HCT116 (cell line): ENCODE data around the gene TNFAIP8. TPM values are rescaled to one million over a fixed set of nuclear protein-coding genes. Genes with fewer than 3 reads are reported as not detected.

ENCODE experiments used
- ATAC-seq: fragments of 200-7000 bp; cut with Tn5 transposase; 2 replicates; pipeline ENCODE4 v1.9.1; 2020; ENCODE audit warnings: mild to moderate bottlenecking, moderate library complexity
- BruUV-seq: library from RNA; stranded (reverse); fragments of 400-500 nt; replicated peaks from 2 replicates; lab custom pipeline; 2021; lab: Mats Ljungman, UMichigan
- CTCF ChIA-PET: fragments of 300-600 bp; sonication (Branson Sonifier 250); formaldehyde crosslinking; loops from one replicate; lab custom pipeline; 2021; ENCODE audit warnings: antibody characterized with exemption; lab: Charles Lee
- POLR2A ChIA-PET: fragments of 300-600, 350-600 bp; sonication (Branson Sonifier 250); formaldehyde crosslinking; loops from one replicate; lab custom pipeline; 2021; ENCODE audit warnings: antibody characterized with exemption; lab: Charles Lee
- RAD21 ChIA-PET, 2 experiments: fragments of 300-600 bp; sonication (Branson Sonifier 250); formaldehyde crosslinking; loops; one replicate each; lab custom pipeline; 2023; ENCODE audit warnings: low total read pairs in 2 of 2; ENCODE audit not compliant: uncharacterized antibody in 2 of 2, unreplicated experiment in 2 of 2, low non-redundant PET in 1 of 2; lab: Charles Lee
- DNase-seq: peaks from one replicate; pipeline ENCODE4 v3.0.0-alpha.2; 2010; ENCODE audit warnings: low read depth, low spot score
- H2AFZ ChIP-seq: fragments of 200-600 bp; shearing (Covaris generic), sonication (generic); 2 replicates; pipeline ENCODE4 v1.6.1; 2017; ENCODE audit warnings: low read depth, mixed run types, mixed read lengths, antibody characterized with exemption, low read length; ENCODE audit not compliant: poor library complexity, severe bottlenecking
- H3K27ac ChIP-seq: 2 replicates; pipeline ENCODE4 v1.5.1; 2012; ENCODE audit warnings: low read depth, low read length
- H3K27me3 ChIP-seq: fragments of 200-600 bp; sonication (generic); 2 replicates; pipeline ENCODE4 v1.6.1; 2016; ENCODE audit warnings: mixed run types, low read length, mixed read lengths; ENCODE audit not compliant: insufficient read depth
- H3K36me3 ChIP-seq, 2 experiments: fragments of 200-500 bp in 1 of 2; fragments of 200-600 bp in 1 of 2; sonication (Bioruptor generic) in 1 of 2; sonication (generic) in 1 of 2; 2 replicates each; pipeline versions ENCODE4 v1.5.1 to v1.6.1; 2014 to 2016; ENCODE audit warnings: low read length in 2 of 2, inconsistent platforms in 1 of 2, mixed read lengths in 1 of 2, mixed run types in 1 of 2; ENCODE audit not compliant: insufficient read depth in 2 of 2, control insufficient read depth in 1 of 2
- H3K4me1 ChIP-seq, 2 experiments: fragments of 200-600 bp in 1 of 2; sonication (generic) in 1 of 2; 2 replicates each; pipeline versions ENCODE4 v1.5.1 to v1.6.1; 2012 to 2017; ENCODE audit warnings: low read length in 2 of 2, inconsistent platforms in 1 of 2, mild to moderate bottlenecking in 1 of 2, mixed read lengths in 1 of 2, mixed run types in 1 of 2, moderate library complexity in 1 of 2; ENCODE audit not compliant: insufficient read depth in 2 of 2, control insufficient read depth in 1 of 2
- H3K4me2 ChIP-seq: fragments of 200-600 bp; sonication (generic); 2 replicates; pipeline ENCODE4 v1.6.1; 2017; ENCODE audit warnings: mixed run types, low read length, mixed read lengths
- H3K4me3 ChIP-seq, 2 experiments: fragments of 200-600 bp in 1 of 2; sonication (generic) in 1 of 2; replicated peaks in 1 of 2; 2 replicates each; pipeline ENCODE4 v1.5.1; 2011 to 2016; ENCODE audit warnings: low read length in 2 of 2, control low read depth in 1 of 2, low read depth in 1 of 2, mild to moderate bottlenecking in 1 of 2, mixed read lengths in 1 of 2, mixed run types in 1 of 2
- H3K79me2 ChIP-seq: fragments of 200-600 bp; sonication (generic); 2 replicates; pipeline ENCODE4 v1.6.1; 2017; ENCODE audit warnings: mild to moderate bottlenecking, mixed run types, low read length, moderate library complexity, mixed read lengths; ENCODE audit not compliant: insufficient read depth
- H3K9ac ChIP-seq: fragments of 200-600 bp; sonication (generic); 2 replicates; pipeline ENCODE4 v1.6.1; 2016; ENCODE audit warnings: low read length, mixed read lengths
- H3K9me2 ChIP-seq: fragments of 200-600 bp; sonication (generic), shearing (Covaris generic); 2 replicates; pipeline ENCODE4 v1.6.1; 2017; ENCODE audit warnings: mixed run types, mild to moderate bottlenecking, moderate library complexity; ENCODE audit not compliant: insufficient read depth
- H3K9me3 ChIP-seq, 2 experiments: fragments of 200-500 bp in 1 of 2; fragments of 200-600 bp in 1 of 2; sonication (Bioruptor generic) in 1 of 2; sonication (generic) in 1 of 2; 2 replicates each; pipeline ENCODE4 v1.6.1; 2014 to 2017; ENCODE audit warnings: low read length in 2 of 2, mixed read lengths in 2 of 2, inconsistent platforms in 1 of 2, low read depth in 1 of 2, mild to moderate bottlenecking in 1 of 2, mixed run types in 1 of 2, moderate library complexity in 1 of 2; ENCODE audit not compliant: control insufficient read depth in 1 of 2, insufficient read depth in 1 of 2
- H4K20me1 ChIP-seq: fragments of 200-600 bp; sonication (generic), shearing (Covaris generic); 2 replicates; pipeline ENCODE4 v1.6.1; 2017; ENCODE audit warnings: mixed run types, mild to moderate bottlenecking, moderate library complexity; ENCODE audit not compliant: insufficient read depth
- CBX3 ChIP-seq: IDR thresholded peaks from 2 replicates; pipeline ENCODE4 v1.6.1; 2012; ENCODE audit warnings: low read depth
- CTCF ChIP-seq, 3 experiments: fragments of 200-600 bp in 1 of 3; sonication (generic) in 1 of 3; IDR thresholded peaks in 2 of 3; conservative IDR thresholded peaks in 1 of 3; 2 replicates each; pipeline ENCODE4 v1.5.1; 2012 to 2017; ENCODE audit warnings: low read depth in 2 of 3, low read length in 2 of 3, antibody characterized with exemption in 1 of 3, borderline replicate concordance in 1 of 3, control low read depth in 1 of 3, mild to moderate bottlenecking in 1 of 3, mixed read lengths in 1 of 3, mixed run types in 1 of 3, moderate library complexity in 1 of 3; ENCODE audit not compliant: insufficient read depth in 1 of 3
- EZH2 ChIP-seq: fragments of 200-600 bp; sonication (generic); IDR thresholded peaks from 2 replicates; pipeline ENCODE4 v1.6.1; 2017; ENCODE audit warnings: antibody characterized with exemption, mixed run types
- EZH2phosphoT487 ChIP-seq: fragments of 200-600 bp; IDR thresholded peaks from 2 replicates; pipeline ENCODE4 v1.6.1; 2018; ENCODE audit warnings: antibody characterized with exemption, borderline replicate concordance
- MAX ChIP-seq: IDR thresholded peaks from 2 replicates; pipeline ENCODE4 v1.6.1; 2012
- POLR2A ChIP-seq: IDR thresholded peaks from 2 replicates; pipeline ENCODE4 v1.7.0; 2011; ENCODE audit warnings: borderline replicate concordance; ENCODE audit not compliant: insufficient read depth, insufficient read length; ENCODE audit errors: extremely low read depth
- POLR2AphosphoS5 ChIP-seq: IDR thresholded peaks from 2 replicates; pipeline ENCODE4 v1.6.1; 2011; ENCODE audit warnings: mild to moderate bottlenecking, low read depth, low read length, moderate library complexity
- RAD21 ChIP-seq: IDR thresholded peaks from 2 replicates; pipeline ENCODE4 v1.6.1; 2012; ENCODE audit warnings: low read depth, mild to moderate bottlenecking
- REST ChIP-seq: IDR thresholded peaks from 2 replicates; pipeline ENCODE4 v1.6.1; 2012; ENCODE audit warnings: low read depth
- SP1 ChIP-seq: IDR thresholded peaks from 2 replicates; pipeline ENCODE4 v1.6.1; 2012; ENCODE audit warnings: low read depth
- SRF ChIP-seq: IDR thresholded peaks from 2 replicates; pipeline ENCODE4 v1.6.1; 2012; ENCODE audit warnings: low read depth
- TCF7L2 ChIP-seq: IDR thresholded peaks from 2 replicates; pipeline ENCODE4 v1.7.0; 2011; ENCODE audit warnings: borderline replicate concordance, inconsistent platforms; ENCODE audit not compliant: insufficient read depth, insufficient read length; ENCODE audit errors: extremely low read depth
- YY1 ChIP-seq: IDR thresholded peaks from 2 replicates; pipeline ENCODE4 v1.6.1; 2011; ENCODE audit warnings: low read length, low read depth, moderate library complexity, mild to moderate bottlenecking; ENCODE audit not compliant: insufficient replicate concordance; ENCODE audit errors: extremely low read depth
- ZBTB33 ChIP-seq: IDR thresholded peaks from 2 replicates; pipeline ENCODE4 v1.6.1; 2011; ENCODE audit warnings: mild to moderate bottlenecking, low read length, moderate library complexity; ENCODE audit not compliant: insufficient replicate concordance; ENCODE audit errors: extremely low read depth
- ZFX ChIP-seq: fragments of 450-650 bp; IDR thresholded peaks from 2 replicates; pipeline ENCODE4 v1.6.1; 2017
- ZNF274 ChIP-seq: fragments of 200-500 bp; sonication (Bioruptor generic); IDR thresholded peaks from 2 replicates; pipeline ENCODE4 v1.6.1; 2014; ENCODE audit warnings: mild to moderate bottlenecking, low read depth, low read length, inconsistent platforms
- intact Hi-C: fragments of 100-400 bp; cut with micrococcal nuclease; formaldehyde crosslinking; loops from 2 replicates; pipeline ENCODE4 v1.10.0; 2022
- total RNA-seq: library from RNA; stranded (reverse); gene quantifications from one replicate; pipeline ENCODE4 v1.2.1, GENCODE V29; 2021; ENCODE audit not compliant: unreplicated experiment

TNFAIP8 gene
- total RNA-seq, 1 experiment from 2014 or later: 18.4 TPM

GRCh38 chr5:119346394-119346793 lies 9.4 kb upstream of the TNFAIP8 start (continued):
- TF ChIP-seq YY1 (no peak), TCF7L2 (no peak), ZFX (no peak), EZH2phosphoT487 (no peak), ZBTB33 (no peak), CBX3 (no peak), POLR2A (no peak), EZH2 (no peak), SRF (no peak), SP1 (no peak), POLR2AphosphoS5 (no peak), RAD21 (no peak)

- H3K36me3 ChIP-seq: no peaks in the 10 kb centered on the region
- no peaks in the 10 kb centered on the region for H3K9me3 ChIP-seq
- ChIA-PET POLR2A (no interaction called here), CTCF (no interaction called here), RAD21 (no interaction called here)
- H3K4me1 ChIP-seq: no peaks in the 10 kb centered on the region
- no peak overlapping the region for H3K9ac ChIP-seq
- intact Hi-C loops: no loop called here
- H3K27ac ChIP-seq: no peak overlapping the region
- no peak overlapping the region for H2AFZ ChIP-seq
- no peak overlapping the region for H3K4me3 ChIP-seq
- H3K79me2 ChIP-seq: no peaks in the 10 kb centered on the region
- ATAC-seq (no peak), DNase-seq (no peak)
- no peaks in the 10 kb centered on the region for H4K20me1 ChIP-seq
- H3K27me3 ChIP-seq: no peaks in the 10 kb centered on the region
- no peaks in the 10 kb centered on the region for H3K9me2 ChIP-seq
- TF ChIP-seq MAX: no peak
- TF ChIP-seq POLR2A: no peak
- no peak for TF ChIP-seq SP1
- no peak for TF ChIP-seq TCF7L2
- TF ChIP-seq ZNF274: no peak
- no peak for TF ChIP-seq CTCF (IDR thresholded peaks at IDR 0.05 in 2 of 3, conservative IDR thresholded peaks at IDR 0.05 in 1 of 3; ENCODE audit: borderline replicate concordance in 1 of 3, insufficient read depth in 1 of 3, low read depth in 2 of 3, low read length in 2 of 3)
- no peak for TF ChIP-seq EZH2phosphoT487
- no peak for TF ChIP-seq CBX3
- TF ChIP-seq REST: no peak
- TF ChIP-seq RAD21: no peak
- no peak for TF ChIP-seq YY1
- no peak overlapping the region for H3K4me2 ChIP-seq
- no TSS peak for BruUV-seq
Observed at GRCh38 chr5:119347574-119347973, 8.2 kb upstream of the TNFAIP8 start.
